ENCODE data around the gene KDELR3. TPM values are rescaled to one million over a fixed set of nuclear protein-coding genes. Genes with fewer than 3 reads are reported as not detected.

The KDELR3 gene
- total and polyA plus RNA-seq, 4 experiments from 2014 or later: 0.10 to 0.24 TPM; not detected in 2

GRCh38 chr22:38494498-38494897, 26.6 kb downstream of the KDELR3 start:
- H3K27me3 ChIP-seq (ENCODE audit: insufficient read depth, low read length): no peaks in the 10 kb centered on the region
- H3K36me3 ChIP-seq (ENCODE audit: insufficient read depth, low read length): peaks cover 93% of the 10 kb centered on the region
- H3K4me3 ChIP-seq (ENCODE audit: low read length in 2 of 2): no peak overlapping the region
- H3K27ac ChIP-seq (ENCODE audit: low read depth, low read length): no peak overlapping the region
- peaks cover 48% of the 10 kb centered on the region for H3K4me1 ChIP-seq (ENCODE audit: insufficient read depth, low read length)
- intact Hi-C loops (cut with micrococcal nuclease): no loop called here
- peaks cover 30 to 58% (median 44%) of the 10 kb centered on the region in 4 donors for H3K4me1 Mint-ChIP-seq
- H3K9me3 ChIP-seq (ENCODE audit: control insufficient read depth in 1 of 2, low read length in 2 of 2): no peaks in the 10 kb centered on the region
- ChIA-PET POLR2A (ENCODE audit: partially characterized antibody) (interaction anchor here (0.9 to 3.7 kb wide), 3 partner anchors 8 to 13 kb away, joined by 3 to 15 read pairs (median 14); no protein-coding TSS in a partner anchor), CTCF (ENCODE audit: partially characterized antibody) (no interaction called here)
- peak overlapping the region in 2 of 8 donors; percentile 11 to 46 for H3K4me3 Mint-ChIP-seq
- peak overlapping the region in 3 of 7 donors; percentile 9 to 87 (median 60) for H3K27ac Mint-ChIP-seq
- peaks cover 0 to 2% (median 0%) of the 10 kb centered on the region in 8 donors for H3K9me3 Mint-ChIP-seq
- H3K36me3 Mint-ChIP-seq: peaks cover 61 to 86% of the 10 kb centered on the region in 2 donors
- no peaks in the 10 kb centered on the region for H3K27me3 Mint-ChIP-seq
- peak in 1 of 5 donors; percentile 16 for DNase-seq

DNA sequence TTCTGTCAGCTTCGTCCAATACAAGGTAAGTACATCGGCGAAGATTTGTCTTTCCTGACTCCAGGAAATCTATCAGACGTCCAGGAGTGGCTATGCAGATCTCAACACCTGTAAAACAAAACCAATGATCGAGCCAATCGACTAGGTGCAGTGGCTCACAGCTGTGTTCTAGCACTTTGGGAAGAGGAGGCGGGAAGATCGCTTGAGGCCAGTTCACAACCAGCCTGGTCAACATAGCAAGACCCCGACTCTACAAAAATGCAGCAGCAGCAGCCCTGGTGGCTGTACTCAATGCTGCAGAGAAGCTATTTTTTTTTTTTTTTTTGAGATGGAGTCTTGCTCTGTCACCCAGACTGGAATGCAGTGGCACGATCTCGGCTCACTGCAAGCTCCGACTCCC, 27.0 kb downstream of the KDELR3 start:
- intact Hi-C loops (cut with micrococcal nuclease): no loop called here
- Histone ChIP-seq H3K27me3 (ENCODE audit: insufficient read depth, low read length) (no peaks in the 10 kb centered on the region), H3K27ac (ENCODE audit: low read depth, low read length) (no peak overlapping the region), H3K9me3 (ENCODE audit: control insufficient read depth in 1 of 2, low read length in 2 of 2) (no peaks in the 10 kb centered on the region), H3K36me3 (ENCODE audit: insufficient read depth, low read length) (peaks cover 92% of the 10 kb centered on the region), H3K4me1 (ENCODE audit: insufficient read depth, low read length) (peaks cover 52% of the 10 kb centered on the region), H3K4me3 (ENCODE audit: low read length in 2 of 2) (no peak overlapping the region)
- no peak for DNase-seq
- no peaks in the 10 kb centered on the region for H3K27me3 Mint-ChIP-seq
- H3K27ac Mint-ChIP-seq: peak overlapping the region in 2 of 7 donors; percentile 60 to 87
- ChIA-PET CTCF (ENCODE audit: partially characterized antibody) (no interaction called here), POLR2A (ENCODE audit: partially characterized antibody) (interaction anchor here (0.9 to 3.7 kb wide), 4 partner anchors 7 to 12 kb away, joined by 3 to 15 read pairs (median 8); no protein-coding TSS in a partner anchor)
- H3K9me3 Mint-ChIP-seq: no peaks in the 10 kb centered on the region
- peaks cover 29 to 57% (median 42%) of the 10 kb centered on the region in 4 donors for H3K4me1 Mint-ChIP-seq
- H3K4me3 Mint-ChIP-seq: peak overlapping the region in 2 of 8 donors; percentile 11 to 46
- peaks cover 59 to 85% of the 10 kb centered on the region in 2 donors for H3K36me3 Mint-ChIP-seq

GRCh38 chr22:38497869-38498268, 30.0 kb downstream of the KDELR3 start:
- Mint-ChIP-seq H3K27ac (peak overlapping the region in 3 of 7 donors; percentile 59 to 73 (median 70)), H3K4me3 (peak overlapping the region in 2 of 8 donors; percentile 33 to 40), H3K9me3 (peaks cover 0 to 2% (median 0%) of the 10 kb centered on the region in 8 donors), H3K27me3 (no peaks in the 10 kb centered on the region), H3K4me1 (peaks cover 38 to 73% (median 53%) of the 10 kb centered on the region in 4 donors), H3K36me3 (peaks cover 57 to 87% of the 10 kb centered on the region in 2 donors)
- intact Hi-C loops (cut with micrococcal nuclease): no loop called here
- ChIA-PET POLR2A (ENCODE audit: partially characterized antibody) (interaction anchor here (3.7 to 8.5 kb wide), 2 partner anchors 9 to 11 kb away, joined by 14 to 122 read pairs; no protein-coding TSS in a partner anchor), CTCF (ENCODE audit: partially characterized antibody) (interaction anchor here (1.5 kb wide), 1 partner anchor 10 kb away, joined by 5 read pairs; no protein-coding TSS in a partner anchor)
- H3K27ac ChIP-seq (ENCODE audit: low read depth, low read length): no peak overlapping the region
- DNase-seq: no peak
- no peak overlapping the region for H3K4me3 ChIP-seq (ENCODE audit: low read length in 2 of 2)
- H3K4me1 ChIP-seq (ENCODE audit: insufficient read depth, low read length): peaks cover 77% of the 10 kb centered on the region
- peaks cover 88% of the 10 kb centered on the region for H3K36me3 ChIP-seq (ENCODE audit: insufficient read depth, low read length)
- H3K27me3 ChIP-seq (ENCODE audit: insufficient read depth, low read length): no peaks in the 10 kb centered on the region
- no peaks in the 10 kb centered on the region for H3K9me3 ChIP-seq (ENCODE audit: control insufficient read depth in 1 of 2, low read length in 2 of 2)

DNA sequence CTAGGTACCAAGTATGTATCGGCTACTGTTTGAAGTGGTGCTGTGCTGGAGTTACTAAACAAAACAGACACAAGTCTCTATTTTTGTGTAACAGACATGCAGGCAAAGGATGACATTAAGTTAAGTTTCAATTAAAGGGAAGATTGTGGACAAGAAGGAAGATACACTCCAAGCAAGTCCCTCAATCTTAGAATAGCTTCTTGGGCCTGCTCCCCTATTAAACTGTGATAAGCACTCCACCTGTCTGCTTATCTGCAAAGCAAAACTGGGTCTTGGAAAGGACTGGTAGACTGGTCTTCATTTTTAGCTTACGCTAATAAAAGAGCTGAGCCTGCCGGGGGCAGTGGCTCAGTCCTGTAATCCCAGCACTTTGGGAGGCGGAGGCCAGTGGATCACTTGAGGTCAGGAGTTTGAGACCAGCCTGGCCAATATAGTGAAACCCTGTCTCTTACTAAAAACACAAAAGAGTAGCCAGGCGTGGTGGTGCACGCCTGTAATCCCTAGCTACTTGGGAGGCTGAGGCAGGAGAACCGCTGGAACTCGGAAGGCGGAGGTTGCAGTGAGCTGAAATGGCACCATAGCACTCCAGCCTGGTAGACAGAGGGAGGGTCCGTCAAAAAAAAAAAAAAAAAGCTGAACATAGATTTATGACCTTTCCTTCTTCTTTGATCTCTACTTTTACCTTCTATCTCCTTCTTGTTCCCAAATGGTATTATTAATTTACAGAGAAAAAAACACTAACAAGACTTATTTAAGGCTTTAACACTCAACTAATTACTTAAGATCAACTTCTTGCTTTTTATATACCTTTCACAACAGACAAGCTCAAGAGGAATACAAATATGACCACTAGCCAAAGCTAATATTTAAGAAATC, 34.1 kb downstream of the KDELR3 start:
- Mint-ChIP-seq H3K36me3 (peaks cover 48 to 77% of the 10 kb centered on the region in 2 donors), H3K27me3 (no peaks in the 10 kb centered on the region), H3K27ac (peak overlapping the region; percentile 5 to 100 (median 76)), H3K4me1 (peaks cover 46 to 77% (median 61%) of the 10 kb centered on the region in 4 donors), H3K9me3 (peaks cover 0 to 6% (median 0%) of the 10 kb centered on the region in 8 donors), H3K4me3 (peak overlapping the region; percentile 24 to 100 (median 95))
- POLR2A ChIA-PET (ENCODE audit: partially characterized antibody): interaction anchor here (0.6 to 8.5 kb wide), 7 partner anchors 7 to 239 kb away, joined by 3 to 122 read pairs (median 3); no protein-coding TSS in a partner anchor
- H3K36me3 ChIP-seq (ENCODE audit: insufficient read depth, low read length): peaks cover 47% of the 10 kb centered on the region
- H3K4me1 ChIP-seq (ENCODE audit: insufficient read depth, low read length): peaks cover 74% of the 10 kb centered on the region
- peak overlapping the region; percentile 99 for H3K27ac ChIP-seq (ENCODE audit: low read depth, low read length)
- no peaks in the 10 kb centered on the region for H3K9me3 ChIP-seq (ENCODE audit: control insufficient read depth in 1 of 2, low read length in 2 of 2)
- H3K27me3 ChIP-seq (ENCODE audit: insufficient read depth, low read length): no peaks in the 10 kb centered on the region
- no peak for DNase-seq
- H3K4me3 ChIP-seq (ENCODE audit: low read length in 2 of 2): peak overlapping the region; percentile 2 to 75
- intact Hi-C loops (cut with micrococcal nuclease): no loop called here
- CTCF ChIA-PET (ENCODE audit: partially characterized antibody): interaction anchor here (1.0 to 2.2 kb wide), 4 partner anchors 9 to 20 kb away, joined by 3 to 7 read pairs (median 6); no protein-coding TSS in a partner anchor

DNA sequence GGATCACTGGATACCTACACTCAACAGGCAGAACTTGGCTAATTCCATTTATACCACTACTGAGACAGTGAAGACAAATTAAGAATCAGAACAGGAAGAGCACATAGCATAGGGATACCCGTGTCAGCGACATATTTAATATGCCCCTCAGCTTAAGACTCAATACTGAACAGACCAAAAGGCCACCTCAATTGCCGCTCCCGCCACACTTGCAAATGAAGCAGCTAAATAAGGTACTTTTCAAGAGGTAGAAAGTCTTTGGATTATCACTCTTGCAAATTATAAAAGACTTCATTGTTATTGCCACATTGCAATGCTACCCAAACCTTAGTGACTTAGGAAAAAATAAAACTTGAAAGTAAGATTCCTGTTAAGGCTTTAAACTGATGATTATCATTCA, 35.1 kb downstream of the KDELR3 start:
- Mint-ChIP-seq H3K4me1 (peaks cover 44 to 79% (median 61%) of the 10 kb centered on the region in 4 donors), H3K36me3 (peaks cover 45 to 72% of the 10 kb centered on the region in 2 donors), H3K4me3 (peak overlapping the region; percentile 80 to 100 (median 95)), H3K27me3 (no peaks in the 10 kb centered on the region), H3K9me3 (peaks cover 0 to 6% (median 0%) of the 10 kb centered on the region in 8 donors), H3K27ac (peak overlapping the region; percentile 57 to 100 (median 76))
- H3K27me3 ChIP-seq (ENCODE audit: insufficient read depth, low read length): no peaks in the 10 kb centered on the region
- CTCF ChIA-PET (ENCODE audit: partially characterized antibody): interaction anchor here (1.0 to 2.2 kb wide), 3 partner anchors 12 to 19 kb away, joined by 3 to 7 read pairs (median 4); no protein-coding TSS in a partner anchor
- POLR2A ChIA-PET (ENCODE audit: partially characterized antibody): interaction anchor here (1.0 to 8.5 kb wide), 4 partner anchors 16 to 238 kb away, joined by 3 to 122 read pairs (median 3); no protein-coding TSS in a partner anchor
- H3K27ac ChIP-seq (ENCODE audit: low read depth, low read length): peak overlapping the region; percentile 99
- peaks cover 39% of the 10 kb centered on the region for H3K36me3 ChIP-seq (ENCODE audit: insufficient read depth, low read length)
- DNase-seq: no peak
- intact Hi-C loops (cut with micrococcal nuclease): no loop called here
- H3K4me1 ChIP-seq (ENCODE audit: insufficient read depth, low read length): peaks cover 73% of the 10 kb centered on the region
- no peaks in the 10 kb centered on the region for H3K9me3 ChIP-seq (ENCODE audit: control insufficient read depth in 1 of 2, low read length in 2 of 2)
- peak overlapping the region; percentile 75 to 94 for H3K4me3 ChIP-seq (ENCODE audit: low read length in 2 of 2)

DNA sequence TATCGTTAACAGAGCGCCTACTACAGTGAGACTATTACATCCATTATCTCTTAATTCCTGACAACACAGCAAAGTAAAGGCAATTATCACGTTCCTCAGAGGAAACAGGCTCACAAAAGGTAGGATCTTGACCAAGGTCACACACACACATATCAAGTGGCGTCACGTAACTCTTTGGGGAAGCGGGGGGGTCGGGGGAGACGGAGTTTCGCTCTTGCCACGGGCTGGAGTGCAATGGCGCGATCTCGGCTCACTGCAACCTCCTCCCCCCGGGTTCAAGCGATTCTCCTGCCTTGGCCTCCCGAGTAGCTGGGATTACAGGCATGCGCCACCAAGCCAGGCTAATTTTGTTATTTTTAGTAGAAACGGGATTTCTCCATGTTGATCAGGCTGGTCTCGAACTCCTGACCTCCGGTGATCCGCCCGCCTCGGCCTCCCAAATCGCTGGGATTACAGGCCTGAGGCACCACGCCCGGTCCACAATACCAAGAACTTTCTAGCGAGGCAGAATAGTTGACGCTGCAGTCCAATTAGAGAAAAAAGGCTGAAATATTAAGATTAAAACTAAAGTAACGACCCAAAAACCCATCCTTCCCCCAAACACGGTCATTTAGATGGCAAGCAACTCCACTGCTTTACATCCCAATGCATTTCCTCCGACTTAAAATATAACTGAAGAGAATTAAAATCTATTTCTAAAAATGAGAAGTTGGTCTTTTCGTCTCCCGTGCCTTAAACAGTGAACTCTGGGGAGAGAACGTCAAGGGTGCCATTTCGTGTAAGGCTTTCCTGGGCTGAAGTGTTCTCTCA, 37.0 kb downstream of the KDELR3 start:
- CTCF ChIA-PET (ENCODE audit: partially characterized antibody): no interaction called here
- H3K27ac ChIP-seq (ENCODE audit: low read depth, low read length): peak overlapping the region; percentile 99

More for the DNA sequence above, 37.0 kb downstream of the KDELR3 start:
- H3K27me3 ChIP-seq (ENCODE audit: insufficient read depth, low read length): no peaks in the 10 kb centered on the region
- H3K27me3 Mint-ChIP-seq: no peaks in the 10 kb centered on the region
- peaks cover 42 to 65% (median 54%) of the 10 kb centered on the region in 4 donors for H3K4me1 Mint-ChIP-seq
- no peaks in the 10 kb centered on the region for H3K9me3 ChIP-seq (ENCODE audit: control insufficient read depth in 1 of 2, low read length in 2 of 2)
- POLR2A ChIA-PET (ENCODE audit: partially characterized antibody): interaction anchor here (1.0 to 8.5 kb wide), 3 partner anchors 10 to 66 kb away, joined by 3 to 122 read pairs (median 3); no protein-coding TSS in a partner anchor
- DNase-seq: peak; percentile 51 to 76 (median 55)
- intact Hi-C loops (cut with micrococcal nuclease): loop anchor here (5.0 kb wide), 1 partner anchor 188 kb away; the partner anchor contains the start of gene CSNK1E
- H3K36me3 ChIP-seq (ENCODE audit: insufficient read depth, low read length): peaks cover 21% of the 10 kb centered on the region
- H3K4me1 ChIP-seq (ENCODE audit: insufficient read depth, low read length): peaks cover 54% of the 10 kb centered on the region
- H3K9me3 Mint-ChIP-seq: peaks cover 0 to 6% (median 0%) of the 10 kb centered on the region in 8 donors
- H3K27ac Mint-ChIP-seq: peak overlapping the region; percentile 95 to 100 (median 98)
- H3K4me3 Mint-ChIP-seq: peak overlapping the region; percentile 80 to 100 (median 95)
- peak overlapping the region; percentile 75 to 94 for H3K4me3 ChIP-seq (ENCODE audit: low read length in 2 of 2)
- H3K36me3 Mint-ChIP-seq: peaks cover 32 to 54% of the 10 kb centered on the region in 2 donors
